ENCODE results near the gene CLCN1. TPM values are rescaled to one million over a fixed set of nuclear protein-coding genes. Genes with fewer than 3 reads are reported as not detected.

Gene CLCN1
- total RNA-seq, 1 donor = 0.54 TPM

DNA sequence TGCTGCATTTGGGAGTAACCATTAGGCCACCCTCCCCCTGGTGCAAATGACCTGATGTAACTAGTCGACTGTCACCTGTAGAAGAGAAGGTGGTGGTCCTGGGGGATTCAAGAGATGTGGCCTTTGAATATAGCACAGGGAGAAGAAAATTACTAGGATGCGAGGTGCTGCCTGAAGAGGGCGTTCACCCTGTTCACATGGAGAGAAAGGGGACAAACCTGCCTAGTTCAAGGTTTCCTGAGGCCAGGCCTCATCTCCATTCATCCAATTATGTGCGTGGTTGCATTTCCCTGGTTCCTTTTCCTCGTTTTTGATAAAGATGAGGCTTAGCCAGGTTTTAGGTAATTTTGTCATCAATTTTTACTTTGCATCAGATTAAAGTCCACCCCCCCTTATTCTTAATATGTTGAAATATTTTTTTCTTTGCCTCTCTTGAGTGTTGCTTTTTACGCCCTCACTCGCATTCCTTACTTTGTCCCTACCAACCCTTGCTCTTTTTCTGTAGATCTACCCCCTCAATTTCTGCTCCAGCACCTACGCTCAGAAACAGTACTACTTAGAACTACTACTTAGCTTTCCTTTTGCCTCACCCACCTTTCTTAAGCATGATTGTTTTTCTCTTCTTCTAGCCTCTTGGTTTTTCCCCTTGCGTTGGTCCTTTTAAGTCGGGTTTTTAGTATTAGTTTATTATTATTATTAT lies 13.7 kb downstream of the CLCN1 start:
- no peak for DNase-seq (ENCODE audit: low read depth in 2 of 3, low spot score in 2 of 3)

GRCh38 chr7:143331179-143331801 lies 15.4 kb downstream of the CLCN1 start:
- DNase-seq (ENCODE audit: low read depth in 2 of 3, low spot score in 2 of 3) = no peak

DNA sequence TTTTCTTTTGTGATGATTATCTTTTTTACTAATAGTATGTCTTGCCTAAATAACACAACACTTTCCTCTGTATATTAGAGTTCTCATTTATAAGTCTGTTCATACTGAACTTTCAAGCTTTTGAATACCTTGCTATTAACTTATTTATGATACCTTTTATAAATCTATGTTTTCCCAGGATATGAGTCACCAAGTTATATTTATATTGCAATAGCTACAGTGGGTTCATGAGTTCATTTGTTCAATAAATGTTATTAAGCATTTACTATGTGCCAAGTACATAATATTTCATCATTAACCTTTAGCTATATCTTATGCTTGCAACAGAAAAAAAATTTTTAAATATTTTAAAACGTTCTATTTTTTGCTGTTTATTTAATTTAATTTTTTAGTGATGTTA lies 18.3 kb downstream of the CLCN1 start:
- no peak for DNase-seq (ENCODE audit: low read depth in 2 of 3, low spot score in 2 of 3)

DNA sequence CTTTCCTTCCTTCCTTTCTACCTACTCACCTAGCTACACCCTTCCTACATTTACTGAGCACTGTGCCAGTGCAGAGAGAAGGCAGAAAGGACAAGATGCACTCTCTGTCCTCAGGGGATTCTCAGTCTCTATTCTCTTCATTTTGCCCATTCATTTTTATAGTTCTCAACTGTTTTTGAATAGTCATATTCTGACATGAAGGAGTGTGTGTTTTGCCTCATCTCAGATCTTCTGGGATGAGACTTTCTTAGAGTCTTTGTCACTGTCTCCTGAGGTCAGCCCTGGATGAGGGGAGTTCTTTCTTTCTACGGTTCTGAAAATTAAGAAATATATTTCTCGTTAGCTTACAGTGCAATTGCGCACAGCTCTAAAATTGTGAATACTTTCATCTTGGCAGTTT lies 21.3 kb downstream of the CLCN1 start:
- no peak for DNase-seq (ENCODE audit: low read depth in 2 of 3, low spot score in 2 of 3)

- DNase-seq (ENCODE audit: low read depth in 2 of 3, low spot score in 2 of 3) = no peak
Measured at GRCh38 chr7:143341842-143342241, 25.9 kb downstream of the CLCN1 start.

DNA sequence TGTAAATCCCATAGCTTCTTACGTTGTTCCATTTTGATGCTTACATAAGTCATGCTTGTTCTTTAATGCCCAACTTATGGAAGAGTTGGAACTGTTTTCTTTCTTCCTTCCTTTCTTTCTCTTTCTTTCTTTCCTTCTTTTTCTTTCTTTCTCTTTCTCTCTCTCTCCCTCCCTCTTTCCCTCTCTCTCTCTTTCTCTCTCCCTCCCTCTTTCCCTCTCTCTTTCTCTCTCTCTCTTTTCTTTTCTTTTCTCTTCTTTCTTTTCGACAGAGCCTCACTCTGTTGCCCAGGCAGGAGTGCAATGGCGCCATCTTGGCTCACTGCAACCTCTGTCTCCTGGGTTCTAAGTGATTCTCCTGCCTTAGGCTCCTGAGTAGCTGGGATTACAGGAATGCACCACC lies 27.7 kb downstream of the CLCN1 start:
- DNase-seq (ENCODE audit: low read depth in 2 of 3, low spot score in 2 of 3) = no peak

- peak; percentile 49 to 84 (median 80) for DNase-seq (ENCODE audit: low read depth in 2 of 3, low spot score in 2 of 3)
Measured at GRCh38 chr7:143345428-143345900, 29.6 kb downstream of the CLCN1 start.

DNA sequence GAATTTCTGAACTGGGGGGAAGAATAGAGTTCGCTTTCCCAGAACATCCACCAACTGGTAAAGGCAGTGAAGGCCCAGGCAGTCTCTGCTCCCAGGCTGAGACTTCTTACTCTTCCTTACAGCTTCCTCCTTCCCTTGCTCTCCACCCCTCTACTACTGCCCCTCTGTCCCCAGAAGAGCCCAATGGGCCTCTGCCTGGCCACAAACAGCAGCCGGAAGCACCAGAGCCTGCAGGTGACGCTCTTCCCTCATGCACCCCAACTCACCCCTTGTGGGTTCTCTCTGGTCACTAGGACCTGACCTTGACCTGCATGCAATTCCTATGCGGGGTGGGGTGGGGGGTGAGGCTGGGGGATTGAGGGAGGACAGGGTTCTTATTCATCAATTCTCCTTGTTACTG lies 30.1 kb downstream of the CLCN1 start:
- DNase-seq (ENCODE audit: low read depth in 2 of 3, low spot score in 2 of 3) = no peak

GRCh38 chr7:143347950-143348349 lies 32.0 kb downstream of the CLCN1 start:
- no peak for DNase-seq (ENCODE audit: low read depth in 2 of 3, low spot score in 2 of 3)

- DNase-seq (ENCODE audit: low read depth in 2 of 3, low spot score in 2 of 3) = no peak
Measured at GRCh38 chr7:143351060-143351459, 35.1 kb downstream of the CLCN1 start.

GRCh38 chr7:143351574-143351973 lies 35.7 kb downstream of the CLCN1 start:
- no peak for DNase-seq (ENCODE audit: low read depth in 2 of 3, low spot score in 2 of 3)

GRCh38 chr7:143352531-143353002 lies 36.7 kb downstream of the CLCN1 start:
- no peak for DNase-seq (ENCODE audit: low read depth in 2 of 3, low spot score in 2 of 3)

DNA sequence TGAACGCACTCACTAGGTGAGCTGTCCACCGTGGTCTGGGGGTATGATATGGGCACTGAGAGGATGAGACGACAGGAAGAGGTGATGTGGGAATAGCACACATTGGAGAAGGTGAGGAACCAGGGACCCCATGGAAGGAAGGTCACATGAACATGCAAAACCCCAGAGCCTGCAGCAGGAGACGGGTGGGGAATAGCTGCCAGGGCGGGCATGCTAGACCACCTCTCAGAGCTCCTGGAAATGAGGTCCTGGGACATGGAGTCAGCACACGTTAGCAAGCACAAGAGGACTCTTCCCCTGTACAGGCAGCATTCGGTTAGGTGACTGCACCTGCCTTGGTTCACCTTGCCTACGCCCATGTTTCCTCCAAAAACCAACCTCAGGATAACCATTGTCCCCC lies 38.5 kb downstream of the CLCN1 start:
- no peak for DNase-seq (ENCODE audit: low read depth in 2 of 3, low spot score in 2 of 3)

GRCh38 chr7:143354965-143355364 lies 39.1 kb downstream of the CLCN1 start:
- DNase-seq (ENCODE audit: low read depth in 2 of 3, low spot score in 2 of 3) = no peak

DNA sequence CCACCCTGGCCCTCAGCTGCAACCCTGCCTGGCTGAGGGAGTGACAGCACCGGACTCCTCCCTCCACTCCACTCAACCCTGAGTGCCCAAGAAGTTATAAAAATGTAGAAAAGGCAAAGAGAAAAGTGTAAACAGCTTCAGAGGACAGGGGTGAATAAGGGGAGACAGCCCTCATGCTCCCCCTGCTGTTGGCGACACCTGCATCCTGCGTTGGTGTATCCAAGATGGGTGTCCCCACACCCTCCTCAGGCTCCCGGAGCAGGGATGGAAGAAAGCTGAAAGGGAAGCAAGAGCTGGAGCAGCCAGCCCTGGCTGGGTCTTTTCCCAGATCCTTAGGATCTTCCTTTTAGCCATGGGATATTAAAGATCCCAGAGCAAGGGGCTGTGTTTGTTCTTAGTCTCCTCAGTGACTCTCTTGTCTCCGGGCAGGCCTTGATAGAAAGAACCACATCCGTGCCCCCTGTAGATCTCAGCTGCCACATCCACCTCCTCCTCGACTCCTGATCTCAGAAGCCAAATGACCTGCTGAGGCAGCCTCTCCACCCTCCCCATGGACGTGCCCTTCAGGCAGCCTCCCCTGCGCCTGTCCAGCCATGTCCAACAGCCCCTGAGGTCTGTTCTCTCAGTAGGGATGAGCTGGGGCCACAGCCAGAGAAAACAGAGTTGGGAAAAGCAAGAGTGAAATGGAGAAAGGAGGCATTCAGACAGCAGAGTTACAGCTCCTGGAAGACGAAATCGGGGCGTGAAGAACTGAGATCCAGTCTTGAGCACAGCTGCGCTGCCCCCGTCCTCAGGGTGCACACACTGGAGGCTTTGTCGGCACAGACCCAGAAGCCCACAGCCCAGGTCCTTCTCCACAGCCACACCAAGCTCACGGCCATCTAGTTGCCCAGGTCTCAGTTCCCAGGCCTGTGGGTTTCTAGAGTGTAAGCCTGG lies 39.8 kb downstream of the CLCN1 start:
- DNase-seq (ENCODE audit: low read depth in 2 of 3, low spot score in 2 of 3) = no peak

GRCh38 chr7:143356414-143357050 lies 40.6 kb downstream of the CLCN1 start:
- DNase-seq (ENCODE audit: low read depth in 2 of 3, low spot score in 2 of 3) = no peak

DNA sequence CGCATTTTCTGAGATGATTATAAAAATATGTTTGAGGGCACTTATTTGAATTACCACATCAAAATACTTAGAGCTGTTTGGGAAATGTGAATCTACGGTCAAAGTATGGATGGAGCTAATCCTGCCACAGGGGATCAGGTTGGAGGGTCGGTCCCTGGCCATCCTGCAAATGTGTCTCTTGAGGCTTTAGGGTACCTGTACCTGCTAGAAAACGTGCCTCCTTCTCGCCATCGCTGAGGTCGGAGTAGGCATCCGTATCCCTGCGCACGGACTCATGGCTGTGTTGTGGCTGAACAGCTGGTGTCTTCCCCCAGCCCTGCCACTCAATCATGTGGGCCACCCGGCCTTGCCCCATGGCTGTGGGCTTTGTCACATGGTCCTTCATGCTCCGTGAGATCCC lies 42.7 kb downstream of the CLCN1 start:
- no peak for DNase-seq (ENCODE audit: low read depth in 2 of 3, low spot score in 2 of 3)

DNA sequence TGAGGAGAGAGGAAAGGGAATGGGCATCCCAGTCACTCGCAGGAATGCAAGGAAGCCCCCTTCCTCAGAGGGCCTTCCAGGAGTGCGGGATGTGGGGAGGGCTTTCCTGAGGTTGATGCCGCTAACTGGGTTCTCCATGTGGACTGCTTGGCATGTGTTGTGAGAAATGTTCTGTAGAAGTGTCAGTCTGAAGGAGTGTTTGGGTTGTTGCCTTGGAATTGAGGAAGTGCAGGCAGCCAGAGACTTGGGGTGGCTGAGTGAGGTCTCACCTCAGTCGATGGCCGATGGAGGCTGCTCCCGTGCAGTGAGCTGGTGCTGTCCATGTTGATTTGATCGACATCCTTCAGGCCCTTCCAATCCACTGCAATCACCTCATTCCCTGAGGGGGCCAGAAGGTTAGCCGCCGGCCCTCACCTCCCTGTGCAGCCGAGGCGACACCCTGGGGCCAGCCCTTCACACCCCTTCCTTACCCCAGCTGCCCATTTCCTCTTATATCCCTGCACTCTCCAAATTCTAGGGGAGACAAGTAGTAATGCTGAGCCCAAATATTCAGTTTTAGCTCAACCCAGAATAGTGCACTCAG lies 44.0 kb downstream of the CLCN1 start:
- DNase-seq (ENCODE audit: low read depth in 2 of 3, low spot score in 2 of 3) = peak in 1 of 3 donors; percentile 65

GRCh38 chr7:143360788-143361551 lies 45.1 kb downstream of the CLCN1 start:
- no peak for DNase-seq (ENCODE audit: low read depth in 2 of 3, low spot score in 2 of 3)

All from hematopoietic multipotent progenitor cell (in vitro differentiated cells).